Upper lobe of left lung (tissue), 4 donors: ENCODE data around the gene CLK4.

ENCODE experiments used
- CTCF ChIP-seq, 6 experiments: fragments of 450-650 bp in 4 of 6; fragments of 200-600 bp in 2 of 6; sonication (generic) in 2 of 6; IDR thresholded peaks; one replicate each; pipeline ENCODE4 v1.5.1; 2016 to 2019; ENCODE audit warnings: antibody characterized with exemption in 6 of 6
- EP300 ChIP-seq, 4 donors: sonication (generic); formaldehyde crosslinking; IDR thresholded peaks; one replicate each; pipeline ENCODE4 v1.5.1; 2017; ENCODE audit warnings: antibody characterized with exemption in 4 of 4, control low read depth in 2 of 4
- POLR2A ChIP-seq, 4 donors: fragments of 450-650 bp; IDR thresholded peaks; one replicate each; pipeline ENCODE4 v1.5.1; 2016 to 2017; ENCODE audit warnings: antibody characterized with exemption in 4 of 4, mild to moderate bottlenecking in 2 of 4
- POLR2AphosphoS5 ChIP-seq, 2 donors: sonication (generic); formaldehyde crosslinking; IDR thresholded peaks; one replicate each; pipeline ENCODE4 v1.5.1; 2017; ENCODE audit warnings: antibody characterized with exemption in 2 of 2

- no peak for TF ChIP-seq EP300 (IDR thresholded peaks at IDR 0.05)
- TF ChIP-seq CTCF (IDR thresholded peaks at IDR 0.05) = no peak
- TF ChIP-seq POLR2A (IDR thresholded peaks at IDR 0.05) = no peak
- no peak for TF ChIP-seq POLR2AphosphoS5 (IDR thresholded peaks at IDR 0.05)
These were observed 44.6 kb downstream of the CLK4 start for GRCh38 chr5:178582291-178582690.
